ENCODE results near the gene TST. TPM values are rescaled to one million over a fixed set of nuclear protein-coding genes. Genes with fewer than 3 reads are reported as not detected.

The TST gene
- total and polyA plus RNA-seq, 9 of the 15 experiments (the other 6 are each of a cell fraction or from before 2014, with no cell fraction given), result 1.4 to 26.9 (median 12.4) TPM

GRCh38 chr22:37065180-37065579, 45.9 kb upstream of the TST start:
- TF ChIP-seq CEBPG (CRISPR knock-in tag; IDR thresholded peaks at IDR 0.05) (no peak), CEBPG (tag; conservative IDR thresholded peaks at IDR 0.05 in 1 of 2, IDR thresholded peaks at IDR 0.05 in 1 of 2) (no peak), MBD2 (IDR thresholded peaks at IDR 0.05; ENCODE audit: borderline replicate concordance, low read depth) (no peak), MTA2 (IDR thresholded peaks at IDR 0.05; ENCODE audit: low read depth) (no peak), HMG20A (CRISPR knock-in tag; conservative IDR thresholded peaks at IDR 0.05) (no peak), POLR2H (tag; IDR thresholded peaks at IDR 0.05; ENCODE audit: low read depth) (no peak), YBX1 (IDR thresholded peaks at IDR 0.05) (no peak), ZNF197 (CRISPR knock-in tag; IDR thresholded peaks at IDR 0.05; ENCODE audit: low read depth) (no peak), ZBTB1 (CRISPR knock-in tag; IDR thresholded peaks at IDR 0.05; ENCODE audit: borderline replicate concordance, low read depth) (no peak)
- TF ChIP-seq, protein P1, sequence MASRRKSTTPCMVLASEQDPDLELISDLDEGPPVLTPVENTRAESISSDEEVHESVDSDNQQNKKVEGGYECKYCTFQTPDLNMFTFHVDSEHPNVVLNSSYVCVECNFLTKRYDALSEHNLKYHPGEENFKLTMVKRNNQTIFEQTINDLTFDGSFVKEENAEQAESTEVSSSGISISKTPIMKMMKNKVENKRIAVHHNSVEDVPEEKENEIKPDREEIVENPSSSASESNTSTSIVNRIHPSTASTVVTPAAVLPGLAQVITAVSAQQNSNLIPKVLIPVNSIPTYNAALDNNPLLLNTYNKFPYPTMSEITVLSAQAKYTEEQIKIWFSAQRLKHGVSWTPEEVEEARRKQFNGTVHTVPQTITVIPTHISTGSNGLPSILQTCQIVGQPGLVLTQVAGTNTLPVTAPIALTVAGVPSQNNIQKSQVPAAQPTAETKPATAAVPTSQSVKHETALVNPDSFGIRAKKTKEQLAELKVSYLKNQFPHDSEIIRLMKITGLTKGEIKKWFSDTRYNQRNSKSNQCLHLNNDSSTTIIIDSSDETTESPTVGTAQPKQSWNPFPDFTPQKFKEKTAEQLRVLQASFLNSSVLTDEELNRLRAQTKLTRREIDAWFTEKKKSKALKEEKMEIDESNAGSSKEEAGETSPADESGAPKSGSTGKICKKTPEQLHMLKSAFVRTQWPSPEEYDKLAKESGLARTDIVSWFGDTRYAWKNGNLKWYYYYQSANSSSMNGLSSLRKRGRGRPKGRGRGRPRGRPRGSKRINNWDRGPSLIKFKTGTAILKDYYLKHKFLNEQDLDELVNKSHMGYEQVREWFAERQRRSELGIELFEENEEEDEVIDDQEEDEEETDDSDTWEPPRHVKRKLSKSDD (conservative IDR thresholded peaks at IDR 0.05; ENCODE audit: low read length), result no peak
- TF ChIP-seq, protein P2, sequence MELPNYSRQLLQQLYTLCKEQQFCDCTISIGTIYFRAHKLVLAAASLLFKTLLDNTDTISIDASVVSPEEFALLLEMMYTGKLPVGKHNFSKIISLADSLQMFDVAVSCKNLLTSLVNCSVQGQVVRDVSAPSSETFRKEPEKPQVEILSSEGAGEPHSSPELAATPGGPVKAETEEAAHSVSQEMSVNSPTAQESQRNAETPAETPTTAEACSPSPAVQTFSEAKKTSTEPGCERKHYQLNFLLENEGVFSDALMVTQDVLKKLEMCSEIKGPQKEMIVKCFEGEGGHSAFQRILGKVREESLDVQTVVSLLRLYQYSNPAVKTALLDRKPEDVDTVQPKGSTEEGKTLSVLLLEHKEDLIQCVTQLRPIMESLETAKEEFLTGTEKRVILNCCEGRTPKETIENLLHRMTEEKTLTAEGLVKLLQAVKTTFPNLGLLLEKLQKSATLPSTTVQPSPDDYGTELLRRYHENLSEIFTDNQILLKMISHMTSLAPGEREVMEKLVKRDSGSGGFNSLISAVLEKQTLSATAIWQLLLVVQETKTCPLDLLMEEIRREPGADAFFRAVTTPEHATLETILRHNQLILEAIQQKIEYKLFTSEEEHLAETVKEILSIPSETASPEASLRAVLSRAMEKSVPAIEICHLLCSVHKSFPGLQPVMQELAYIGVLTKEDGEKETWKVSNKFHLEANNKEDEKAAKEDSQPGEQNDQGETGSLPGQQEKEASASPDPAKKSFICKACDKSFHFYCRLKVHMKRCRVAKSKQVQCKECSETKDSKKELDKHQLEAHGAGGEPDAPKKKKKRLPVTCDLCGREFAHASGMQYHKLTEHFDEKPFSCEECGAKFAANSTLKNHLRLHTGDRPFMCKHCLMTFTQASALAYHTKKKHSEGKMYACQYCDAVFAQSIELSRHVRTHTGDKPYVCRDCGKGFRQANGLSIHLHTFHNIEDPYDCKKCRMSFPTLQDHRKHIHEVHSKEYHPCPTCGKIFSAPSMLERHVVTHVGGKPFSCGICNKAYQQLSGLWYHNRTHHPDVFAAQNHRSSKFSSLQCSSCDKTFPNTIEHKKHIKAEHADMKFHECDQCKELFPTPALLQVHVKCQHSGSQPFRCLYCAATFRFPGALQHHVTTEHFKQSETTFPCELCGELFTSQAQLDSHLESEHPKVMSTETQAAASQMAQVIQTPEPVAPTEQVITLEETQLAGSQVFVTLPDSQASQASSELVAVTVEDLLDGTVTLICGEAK (IDR thresholded peaks at IDR 0.05), result no peak
- TF ChIP-seq, protein P2 (CRISPR knock-in tag; IDR thresholded peaks at IDR 0.05), result no peak
- Histone ChIP-seq H3K36me3 (ENCODE audit: control insufficient read depth, insufficient read depth, low read length) (no peaks in the 10 kb centered on the region), H3K4me2 (ENCODE audit: insufficient read depth, low read length) (no peak overlapping the region), H3K27ac (ENCODE audit: extremely low read depth, low read depth, low read length) (no peak overlapping the region), H3K4me1 (replicated peaks in 1 of 2; ENCODE audit: control insufficient read depth in 2 of 2, insufficient read depth in 2 of 2, low read length in 2 of 2) (no peaks in the 10 kb centered on the region; a peak in 1 of 5 replicates), H3K79me2 (ENCODE audit: control insufficient read depth, insufficient read depth, low read length) (no peaks in the 10 kb centered on the region), H3K4me3 (no peak overlapping the region), H3K9me1 (ENCODE audit: control insufficient read depth, insufficient read depth, low read length) (no peaks in the 10 kb centered on the region), H3K27me3 (ENCODE audit: control insufficient read depth in 2 of 2, insufficient read depth in 2 of 2, low read length in 2 of 2) (peaks cover 4 to 67% of the 10 kb centered on the region in 2 experiments; a peak in 4 of 5 replicates), H3K9ac (ENCODE audit: insufficient read depth in 1 of 2, low read depth in 2 of 2, low read length in 2 of 2) (no peak overlapping the region), H2AFZ (ENCODE audit: low read depth, low read length) (no peak overlapping the region), H4K20me1 (replicated peaks; ENCODE audit: control insufficient read depth, insufficient read depth, low read length) (no peaks in the 10 kb centered on the region; the same call in 1 of the 2 replicates), H3K9me3 (replicated peaks; ENCODE audit: control insufficient read depth, insufficient read depth, low read depth, low read length) (no peaks in the 10 kb centered on the region)
- no peak for ATAC-seq
- no TSS peak for BruUV-seq (replicated peaks)
- POLR2A ChIA-PET, result interaction anchor here (1.3 kb wide), 1 partner anchor 10 kb away, joined by 4 read pairs; no protein-coding TSS in a partner anchor
- in situ Hi-C loops (cut with MboI), result no loop called here
- DNase-seq (ENCODE audit: extremely low read depth in 1 of 4, low spot score in 3 of 4), result no peak
- CTCF ChIA-PET (ENCODE audit: low intra/inter-chr PET ratio), result no interaction called here
- FAIRE-seq, result no peak
- WGBS (ENCODE audit: insufficient coverage, low coverage, missing lambda C conversion rate), result 0% methylated on average over 3 of the region's 3 CpGs
- intact Hi-C loops (cut with micrococcal nuclease), result no loop called here

All from K562 (cell line).